ENCODE measurements around the gene VAMP7.
"Not testable (repeated sequence)": the region's sequence is repeated elsewhere in the genome, so short reads cannot be mapped to it uniquely, and the experiment has no call there.

Gene VAMP7

GRCh38 chrX:155923200-155923599 is 42.1 kb downstream of the VAMP7 start:
- Histone ChIP-seq H3K4me1 (ENCODE audit: low read depth, poor library complexity, severe bottlenecking) (no peaks in the 10 kb centered on the region), H3K4me3 (IDR thresholded peaks at IDR 0.05; ENCODE audit: insufficient read depth, low read depth, low read length) (no peak overlapping the region), H4K20me1 (ENCODE audit: insufficient read depth) (no peaks in the 10 kb centered on the region), H2AFZ (ENCODE audit: low read depth) (no peak overlapping the region), H3K27ac (no peak overlapping the region), H3K27me3 (ENCODE audit: insufficient read depth, low read depth) (no peaks in the 10 kb centered on the region), H3K4me2 (no peak overlapping the region), H3K9ac (no peak overlapping the region), H3K79me2 (ENCODE audit: insufficient read depth, low read depth) (no peaks in the 10 kb centered on the region), H3K36me3 (ENCODE audit: insufficient read depth) (no peaks in the 10 kb centered on the region)
- TF ChIP-seq, protein P1, sequence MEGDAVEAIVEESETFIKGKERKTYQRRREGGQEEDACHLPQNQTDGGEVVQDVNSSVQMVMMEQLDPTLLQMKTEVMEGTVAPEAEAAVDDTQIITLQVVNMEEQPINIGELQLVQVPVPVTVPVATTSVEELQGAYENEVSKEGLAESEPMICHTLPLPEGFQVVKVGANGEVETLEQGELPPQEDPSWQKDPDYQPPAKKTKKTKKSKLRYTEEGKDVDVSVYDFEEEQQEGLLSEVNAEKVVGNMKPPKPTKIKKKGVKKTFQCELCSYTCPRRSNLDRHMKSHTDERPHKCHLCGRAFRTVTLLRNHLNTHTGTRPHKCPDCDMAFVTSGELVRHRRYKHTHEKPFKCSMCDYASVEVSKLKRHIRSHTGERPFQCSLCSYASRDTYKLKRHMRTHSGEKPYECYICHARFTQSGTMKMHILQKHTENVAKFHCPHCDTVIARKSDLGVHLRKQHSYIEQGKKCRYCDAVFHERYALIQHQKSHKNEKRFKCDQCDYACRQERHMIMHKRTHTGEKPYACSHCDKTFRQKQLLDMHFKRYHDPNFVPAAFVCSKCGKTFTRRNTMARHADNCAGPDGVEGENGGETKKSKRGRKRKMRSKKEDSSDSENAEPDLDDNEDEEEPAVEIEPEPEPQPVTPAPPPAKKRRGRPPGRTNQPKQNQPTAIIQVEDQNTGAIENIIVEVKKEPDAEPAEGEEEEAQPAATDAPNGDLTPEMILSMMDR (conservative IDR thresholded peaks at IDR 0.05; ENCODE audit: low read depth, low read length), result no peak

GRCh38 chrX:155930852-155931618 is 49.9 kb downstream of the VAMP7 start:
- H2AFZ ChIP-seq (ENCODE audit: low read depth); H3K4me2 ChIP-seq; H3K9ac ChIP-seq; H3K36me3 ChIP-seq (ENCODE audit: insufficient read depth); H3K27me3 ChIP-seq (ENCODE audit: insufficient read depth, low read depth); H3K27ac ChIP-seq; H3K4me1 ChIP-seq (ENCODE audit: low read depth, poor library complexity, severe bottlenecking); H3K4me3 ChIP-seq (IDR thresholded peaks at IDR 0.05; ENCODE audit: insufficient read depth, low read depth, low read length); H3K79me2 ChIP-seq (ENCODE audit: insufficient read depth, low read depth); H4K20me1 ChIP-seq (ENCODE audit: insufficient read depth): not testable (repeated sequence)

DNA sequence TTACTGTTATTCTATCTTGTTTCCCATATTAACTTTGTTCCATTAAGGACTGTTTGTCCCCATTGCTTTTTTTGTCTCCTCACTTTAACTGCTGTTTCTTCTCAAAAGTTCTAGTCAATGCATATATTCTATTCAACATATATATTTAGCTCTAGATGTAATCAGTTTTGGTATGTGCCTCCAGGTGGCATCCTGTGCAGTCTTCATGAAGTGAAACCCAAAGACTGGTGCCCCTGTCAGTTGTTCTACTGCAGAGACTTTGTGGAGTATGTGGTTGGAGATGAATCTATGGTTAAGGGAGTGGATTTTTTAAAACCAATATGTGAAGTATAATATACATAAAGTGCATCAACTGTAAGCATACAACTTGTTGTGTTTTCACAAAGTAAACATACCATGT is 57.0 kb downstream of the VAMP7 start:
- H3K4me1 ChIP-seq (ENCODE audit: low read depth, poor library complexity, severe bottlenecking), result peaks cover 11% of the 10 kb centered on the region
- H3K4me2 ChIP-seq, result no peak overlapping the region
- H3K36me3 ChIP-seq (ENCODE audit: insufficient read depth), result no peaks in the 10 kb centered on the region

GRCh38 chrX:155949098-155949497 is 68.0 kb downstream of the VAMP7 start:
- no peaks in the 10 kb centered on the region for H4K20me1 ChIP-seq (ENCODE audit: insufficient read depth)
- no peak overlapping the region for H3K9ac ChIP-seq
- no peak overlapping the region for H2AFZ ChIP-seq (ENCODE audit: low read depth)
- no peaks in the 10 kb centered on the region for H3K79me2 ChIP-seq (ENCODE audit: insufficient read depth, low read depth)
- no peaks in the 10 kb centered on the region for H3K27me3 ChIP-seq (ENCODE audit: insufficient read depth, low read depth)
- H3K4me3 ChIP-seq (IDR thresholded peaks at IDR 0.05; ENCODE audit: insufficient read depth, low read depth, low read length), result no peak overlapping the region
- no peaks in the 10 kb centered on the region for H3K36me3 ChIP-seq (ENCODE audit: insufficient read depth)
- TF ChIP-seq, protein P1 (conservative IDR thresholded peaks at IDR 0.05; ENCODE audit: low read depth, low read length), result no peak
- H3K4me2 ChIP-seq, result no peak overlapping the region
- no peak overlapping the region for H3K27ac ChIP-seq
- peaks cover 31% of the 10 kb centered on the region for H3K4me1 ChIP-seq (ENCODE audit: low read depth, poor library complexity, severe bottlenecking)

More for the DNA sequence above, 57.0 kb downstream of the VAMP7 start:
- Histone ChIP-seq H3K4me3 (IDR thresholded peaks at IDR 0.05; ENCODE audit: insufficient read depth, low read depth, low read length) (no peak overlapping the region), H2AFZ (ENCODE audit: low read depth) (no peak overlapping the region), H3K9ac (no peak overlapping the region), H4K20me1 (ENCODE audit: insufficient read depth) (no peaks in the 10 kb centered on the region), H3K27ac (no peak overlapping the region), H3K79me2 (ENCODE audit: insufficient read depth, low read depth) (no peaks in the 10 kb centered on the region), H3K27me3 (ENCODE audit: insufficient read depth, low read depth) (no peaks in the 10 kb centered on the region)
- TF ChIP-seq, protein P1 (conservative IDR thresholded peaks at IDR 0.05; ENCODE audit: low read depth, low read length), result no peak

- no peaks in the 10 kb centered on the region for H4K20me1 ChIP-seq (ENCODE audit: insufficient read depth)
- no peak overlapping the region for H3K27ac ChIP-seq
- TF ChIP-seq, protein P1 (conservative IDR thresholded peaks at IDR 0.05; ENCODE audit: low read depth, low read length), result no peak
- H3K27me3 ChIP-seq (ENCODE audit: insufficient read depth, low read depth), result no peaks in the 10 kb centered on the region
- no peak overlapping the region for H3K4me3 ChIP-seq (IDR thresholded peaks at IDR 0.05; ENCODE audit: insufficient read depth, low read depth, low read length)
- no peak overlapping the region for H3K4me2 ChIP-seq
- peaks cover 44% of the 10 kb centered on the region for H3K4me1 ChIP-seq (ENCODE audit: low read depth, poor library complexity, severe bottlenecking)
- no peaks in the 10 kb centered on the region for H3K79me2 ChIP-seq (ENCODE audit: insufficient read depth, low read depth)
- no peak overlapping the region for H2AFZ ChIP-seq (ENCODE audit: low read depth)
- no peaks in the 10 kb centered on the region for H3K36me3 ChIP-seq (ENCODE audit: insufficient read depth)
- no peak overlapping the region for H3K9ac ChIP-seq
Observed at GRCh38 chrX:155951237-155951789, 70.2 kb downstream of the VAMP7 start.

All from KMS-11 (cell line).